HG02759 (cell line): ENCODE results near the gene ST14.

Experiments used
- ATAC-seq: cut with Tn5 transposase; IDR thresholded peaks from one replicate; pipeline ENCODE4 v1.9.1; 2021; ENCODE audit warnings: mild to moderate bottlenecking, moderate library complexity; ENCODE audit not compliant: unreplicated experiment

Gene ST14

GRCh38 chr11:130133716-130134115 lies 25.9 kb upstream of the ST14 start:
- ATAC-seq = no peak

- no peak for ATAC-seq
Measured at GRCh38 chr11:130136107-130136506, 23.5 kb upstream of the ST14 start.

- no peak for ATAC-seq
Measured at GRCh38 chr11:130137999-130138398, 21.6 kb upstream of the ST14 start.

- no peak for ATAC-seq
Measured at GRCh38 chr11:130139401-130139800, 20.2 kb upstream of the ST14 start.

GRCh38 chr11:130141561-130142341 lies 17.8 kb upstream of the ST14 start:
- no peak for ATAC-seq

- ATAC-seq = no peak
Measured at GRCh38 chr11:130144141-130144540, 15.4 kb upstream of the ST14 start.

GRCh38 chr11:130144861-130145281 lies 14.7 kb upstream of the ST14 start:
- ATAC-seq = no peak

GRCh38 chr11:130145311-130145812 lies 14.2 kb upstream of the ST14 start:
- no peak for ATAC-seq

GRCh38 chr11:130145975-130146776 lies 13.4 kb upstream of the ST14 start:
- no peak for ATAC-seq

GRCh38 chr11:130146796-130147195 lies 12.8 kb upstream of the ST14 start:
- no peak for ATAC-seq

GRCh38 chr11:130148796-130149326 lies 10.7 kb upstream of the ST14 start:
- ATAC-seq = no peak

- no peak for ATAC-seq
Measured at GRCh38 chr11:130150790-130151189, 8.8 kb upstream of the ST14 start.

GRCh38 chr11:130151196-130151595 lies 8.4 kb upstream of the ST14 start:
- no peak for ATAC-seq

- no peak for ATAC-seq
Measured at GRCh38 chr11:130156108-130157022, 3.2 kb upstream of the ST14 start.

GRCh38 chr11:130157101-130157500 lies 2.5 kb upstream of the ST14 start:
- no peak for ATAC-seq

GRCh38 chr11:130157840-130158239 lies 1.7 kb upstream of the ST14 start:
- ATAC-seq = no peak

GRCh38 chr11:130159139-130159538 lies 443 bp upstream of the ST14 start:
- no peak for ATAC-seq

- ATAC-seq = no peak
Measured at GRCh38 chr11:130160498-130161155, 1.0 kb downstream of the ST14 start.

GRCh38 chr11:130161441-130162145 lies 2.0 kb downstream of the ST14 start:
- ATAC-seq = no peak

GRCh38 chr11:130162733-130163132 lies 3.2 kb downstream of the ST14 start:
- no peak for ATAC-seq
